GM19351 (cell line): ENCODE data around the gene TNNI3K.
A peak's percentile ranks its signal among the peaks of the same experiment; 100 is the strongest.

ENCODE experiments used
- ATAC-seq: cut with Tn5 transposase; IDR thresholded peaks from one replicate; pipeline ENCODE4 v1.9.1; 2021; ENCODE audit warnings: mild to moderate bottlenecking, moderate library complexity; ENCODE audit not compliant: unreplicated experiment

TNNI3K gene

DNA sequence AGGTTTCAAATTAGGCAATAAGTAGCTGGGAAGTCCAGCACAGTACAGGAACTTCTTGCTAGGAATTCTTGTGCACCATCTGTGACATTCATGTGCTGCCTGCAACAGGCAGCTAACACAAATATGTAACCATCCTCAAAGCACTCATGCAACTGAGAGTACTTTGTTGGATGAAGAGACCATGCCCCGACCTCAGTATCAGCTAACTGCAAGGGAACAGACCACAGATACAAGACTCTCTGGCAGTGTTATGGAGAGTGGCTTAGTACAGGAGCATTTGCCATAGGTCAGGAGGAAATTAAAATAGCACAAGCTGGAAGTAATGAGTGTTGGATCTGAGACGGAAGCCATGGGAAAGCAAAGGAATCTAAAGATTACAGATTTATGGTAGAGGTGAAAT lies 153.7 kb downstream of the TNNI3K start:
- ATAC-seq: no peak

DNA sequence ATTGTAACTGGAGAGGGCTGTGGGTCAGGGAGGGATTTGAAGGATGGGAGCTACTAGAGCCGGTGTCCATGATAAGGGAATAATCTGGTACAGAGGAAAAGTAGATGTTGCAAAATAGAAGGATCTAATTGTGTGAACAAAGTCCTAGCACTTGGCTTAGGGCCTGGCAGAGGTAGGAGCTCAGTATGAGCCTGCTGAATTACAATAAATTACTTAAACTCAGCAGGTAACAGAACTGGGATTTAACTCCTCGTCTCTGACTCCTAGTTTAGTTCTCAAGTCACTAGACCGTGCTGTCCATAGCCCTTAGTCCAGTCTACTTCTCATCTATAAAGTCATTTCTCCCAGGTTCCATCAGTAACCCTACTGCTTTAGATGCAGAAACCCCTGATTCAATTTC lies 157.0 kb downstream of the TNNI3K start:
- no peak for ATAC-seq

DNA sequence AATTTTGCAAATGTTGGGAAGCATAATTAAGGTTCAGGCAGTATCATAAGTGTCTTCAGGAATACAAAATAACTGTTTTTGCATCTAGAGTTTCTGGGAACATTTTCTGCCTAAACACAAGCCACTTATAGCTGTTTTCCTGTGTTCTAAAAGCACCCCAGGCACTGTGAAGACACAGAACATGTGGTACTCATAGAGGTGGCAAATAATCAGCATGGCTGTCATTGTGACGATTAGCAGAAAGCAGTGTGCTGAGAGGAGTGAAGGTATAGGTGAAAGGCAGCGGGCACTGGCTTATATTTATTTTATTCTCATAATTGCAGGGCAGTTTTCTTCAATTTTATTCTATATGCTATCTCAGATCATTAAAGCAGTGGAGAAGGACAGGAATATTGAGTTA lies 157.7 kb downstream of the TNNI3K start:
- ATAC-seq: no peak

DNA sequence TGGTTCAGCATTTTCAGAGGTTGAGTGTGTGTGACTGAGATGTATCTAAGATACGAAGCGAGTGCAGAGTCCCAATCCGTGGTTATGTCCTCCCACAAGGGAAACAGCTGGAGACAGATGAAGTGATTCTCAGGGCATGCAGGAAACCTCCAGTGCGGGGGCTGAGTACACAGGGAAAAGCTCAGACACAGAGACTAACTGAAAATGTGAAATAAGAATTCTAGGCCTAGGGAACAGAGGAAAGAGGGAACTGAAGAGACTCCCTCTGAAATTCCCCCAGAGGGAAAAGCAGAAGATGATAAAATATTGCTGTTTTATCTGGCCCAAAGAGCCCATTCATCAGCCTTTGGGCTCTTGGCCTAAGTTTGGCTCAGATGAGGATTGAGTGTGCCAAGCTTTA lies 160.4 kb downstream of the TNNI3K start:
- ATAC-seq: no peak

DNA sequence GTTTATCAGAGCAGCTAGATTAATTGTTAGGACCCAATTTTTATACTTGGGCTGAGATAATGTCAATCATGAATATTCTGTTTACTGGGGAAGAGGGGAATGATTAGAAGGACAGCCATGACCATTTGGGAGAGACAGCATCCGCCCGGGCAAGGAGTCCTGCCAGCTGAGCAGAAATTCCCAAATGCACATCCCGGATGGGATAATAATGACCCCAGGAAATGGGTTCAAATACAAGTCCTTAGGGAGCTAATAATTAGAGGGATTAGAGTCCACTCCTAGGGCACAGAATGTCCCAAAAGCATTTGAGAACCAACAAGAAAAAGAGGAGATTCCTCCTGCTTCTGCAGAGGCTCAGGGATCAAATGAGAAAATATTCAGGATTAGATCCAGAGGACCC lies 161.3 kb downstream of the TNNI3K start:
- no peak for ATAC-seq

DNA sequence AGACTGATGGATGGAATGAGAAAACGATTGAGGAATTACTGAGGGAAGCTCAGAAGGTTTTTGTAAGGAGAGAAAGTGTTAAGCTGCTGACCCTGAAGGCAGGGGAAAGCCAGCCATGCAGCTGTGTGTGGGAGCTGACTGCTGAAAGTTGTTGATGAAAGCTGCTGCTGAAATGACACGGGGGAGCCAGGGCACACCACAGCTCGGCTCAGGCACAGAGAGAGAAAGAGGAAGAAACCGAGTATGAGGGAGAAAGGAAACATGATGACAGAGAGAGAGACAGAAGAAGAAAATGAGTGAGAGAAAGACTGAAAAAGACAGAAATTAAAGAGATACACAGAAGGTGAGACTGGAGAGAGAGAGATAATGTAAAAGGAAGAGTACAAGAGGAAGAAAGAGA lies 161.7 kb downstream of the TNNI3K start:
- peak; percentile 71 for ATAC-seq

DNA sequence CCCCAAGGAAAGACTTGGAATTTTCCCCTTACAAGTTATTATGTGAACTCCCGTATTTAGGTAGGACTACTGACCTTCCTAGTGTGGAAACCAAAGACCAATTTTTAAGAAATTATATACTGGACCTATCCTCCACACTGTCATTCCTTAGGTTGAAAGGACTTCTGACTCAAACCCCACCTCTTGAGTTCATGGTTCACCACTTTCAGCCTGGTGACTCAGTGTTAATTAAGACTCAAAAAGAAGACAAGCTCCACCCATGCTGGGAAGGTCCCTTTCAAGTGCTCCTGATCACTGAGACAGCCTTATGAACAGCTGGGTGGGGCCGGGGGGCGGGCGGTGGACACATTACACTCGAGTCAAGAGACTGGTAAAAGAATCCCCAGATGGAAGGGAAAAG lies 164.1 kb downstream of the TNNI3K start:
- ATAC-seq: peak; percentile 65

DNA sequence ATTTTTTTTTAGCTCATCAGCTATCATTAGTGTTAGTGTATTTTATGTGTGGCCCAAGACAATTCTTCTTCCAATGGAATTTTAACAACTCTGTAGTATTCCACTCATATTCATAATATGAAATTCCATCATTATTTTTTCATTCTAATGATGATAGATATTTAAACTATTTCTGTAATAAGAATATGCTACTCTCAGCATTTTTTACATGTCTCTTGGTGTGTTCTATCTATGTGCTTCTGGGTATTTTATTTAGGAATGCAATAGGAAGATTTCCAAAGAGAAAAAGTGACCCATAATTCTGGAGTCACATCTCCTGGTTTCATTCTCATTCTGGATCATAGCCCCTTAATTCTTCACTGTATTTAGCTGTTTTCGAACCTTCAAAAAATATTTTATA lies 167.7 kb downstream of the TNNI3K start:
- no peak for ATAC-seq

DNA sequence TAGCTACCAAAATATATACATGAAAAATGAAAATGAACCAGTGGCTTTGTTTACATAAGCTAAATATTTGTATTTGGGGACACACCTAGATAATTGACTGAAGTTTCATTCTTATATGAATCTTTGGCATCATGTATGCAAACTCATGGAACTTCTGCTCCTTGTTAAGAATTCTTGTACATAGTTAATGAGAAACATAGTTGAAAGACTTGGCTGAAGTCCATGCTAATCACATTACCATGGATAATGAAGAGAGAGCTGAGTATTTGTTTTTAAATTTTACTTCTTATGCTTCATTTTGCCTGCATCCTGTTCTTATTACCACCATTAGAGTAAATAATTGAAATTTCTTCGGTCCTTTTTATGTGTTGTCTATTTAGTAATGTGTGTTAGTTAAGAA lies 168.4 kb downstream of the TNNI3K start:
- ATAC-seq: no peak

DNA sequence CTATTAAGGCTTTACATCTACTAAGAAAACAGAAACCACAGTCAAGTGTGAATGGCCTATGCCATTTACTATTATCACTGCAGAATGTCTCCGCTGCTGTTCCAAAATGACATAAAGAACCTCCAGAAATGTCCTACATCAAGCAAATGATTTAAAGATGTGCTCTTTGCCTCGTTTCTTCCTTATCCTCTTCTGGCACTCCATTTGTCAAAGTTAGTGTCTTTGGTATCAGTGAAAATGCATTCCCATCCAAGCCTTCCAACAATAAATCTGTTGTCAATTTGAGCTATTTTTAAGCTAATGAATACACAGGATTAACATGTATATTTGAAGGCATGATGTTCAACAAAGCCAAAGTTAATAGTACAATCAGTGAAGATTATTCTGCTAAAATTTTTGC lies 171.6 kb downstream of the TNNI3K start:
- ATAC-seq: no peak

DNA sequence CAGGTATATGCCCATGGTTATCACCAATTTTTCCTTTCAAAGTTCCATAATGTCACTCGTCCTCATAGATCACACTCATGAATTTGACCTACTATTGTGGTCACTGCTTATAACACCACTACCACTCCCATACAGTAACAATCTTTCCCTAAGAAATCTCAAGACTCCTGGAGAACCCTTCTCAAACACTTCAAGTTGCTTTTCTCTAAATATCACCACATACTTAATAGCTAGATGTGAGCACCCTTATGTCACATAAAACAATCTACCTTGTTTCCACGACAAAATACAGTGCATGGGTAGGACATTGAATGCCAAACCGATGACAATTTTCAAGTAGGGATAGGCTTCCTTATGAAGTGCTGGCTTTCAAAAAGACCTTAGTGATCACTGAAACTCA lies 172.7 kb downstream of the TNNI3K start:
- ATAC-seq: no peak

DNA sequence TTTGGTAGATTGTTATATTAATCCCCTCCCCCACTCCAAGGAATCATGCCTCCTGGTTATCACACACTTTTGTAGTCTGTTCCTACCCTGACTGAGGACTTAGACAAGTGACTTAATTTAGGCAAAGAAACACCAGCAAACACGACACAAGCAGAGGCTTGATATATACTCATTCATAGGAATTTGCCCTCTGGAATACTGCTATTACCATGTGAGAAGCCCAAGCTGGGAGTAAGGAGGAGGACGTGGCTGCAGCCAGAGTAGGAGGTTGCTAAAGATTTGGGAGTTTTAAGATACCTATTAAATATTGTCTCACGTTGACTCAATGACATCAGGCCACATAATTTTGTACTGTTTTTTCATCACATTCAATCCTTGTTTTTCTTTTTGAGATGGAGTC lies 177.1 kb downstream of the TNNI3K start:
- ATAC-seq: no peak

DNA sequence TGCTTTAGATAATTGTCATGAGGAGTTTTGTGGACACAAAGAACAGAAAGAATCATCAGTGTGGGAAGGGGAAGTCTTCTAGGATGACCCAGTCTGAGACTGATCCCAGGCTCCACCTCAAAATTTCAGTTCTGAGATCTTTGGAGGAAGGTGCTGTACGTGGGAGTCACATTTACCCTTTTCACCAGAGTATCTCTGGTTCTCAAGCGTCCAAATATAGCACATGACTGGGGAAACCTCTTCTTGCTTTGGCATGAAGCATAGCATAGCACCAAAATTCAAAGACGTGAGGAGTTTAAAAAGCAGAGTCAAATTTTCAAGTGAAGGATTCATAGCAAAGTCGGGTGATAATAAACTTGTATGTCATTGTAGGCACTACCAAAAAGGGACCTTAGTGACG lies 180.7 kb downstream of the TNNI3K start:
- no peak for ATAC-seq

DNA sequence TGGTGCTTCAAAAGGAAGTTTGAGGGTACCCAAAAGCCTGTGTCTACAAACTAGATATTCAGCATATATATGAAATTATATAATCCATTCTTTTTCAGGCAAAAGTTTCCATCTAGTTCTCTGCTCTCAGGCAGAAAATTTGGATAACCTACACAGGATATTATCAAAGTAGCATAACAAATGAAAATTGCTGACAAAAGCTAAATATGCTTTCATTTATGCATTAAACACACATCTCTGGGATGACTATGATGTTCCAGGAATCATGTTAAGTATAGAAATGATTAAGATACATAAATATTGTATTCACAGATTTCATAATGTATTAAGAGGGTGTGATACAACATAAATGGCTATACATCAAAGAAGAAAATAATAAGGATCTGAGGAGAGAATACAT lies 184.4 kb downstream of the TNNI3K start:
- no peak for ATAC-seq

DNA sequence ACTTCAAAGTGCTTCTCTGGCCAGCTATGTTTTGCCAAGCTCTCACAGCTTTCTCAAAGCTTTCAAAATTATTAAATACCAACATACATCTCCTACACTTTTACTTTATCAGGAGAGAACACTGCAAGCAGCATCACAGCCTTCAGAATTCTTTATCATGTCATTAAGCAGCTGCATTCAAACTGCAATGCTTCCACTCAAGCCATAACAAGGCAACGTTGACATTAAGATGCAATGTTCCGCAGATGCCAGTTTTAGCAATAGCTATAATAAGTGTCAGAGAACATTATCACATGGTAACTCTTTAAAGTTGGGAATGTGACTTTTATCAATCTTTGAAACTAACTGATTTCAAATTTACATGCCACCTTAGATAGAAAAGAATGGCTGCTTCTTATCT lies 185.3 kb downstream of the TNNI3K start:
- no peak for ATAC-seq

DNA sequence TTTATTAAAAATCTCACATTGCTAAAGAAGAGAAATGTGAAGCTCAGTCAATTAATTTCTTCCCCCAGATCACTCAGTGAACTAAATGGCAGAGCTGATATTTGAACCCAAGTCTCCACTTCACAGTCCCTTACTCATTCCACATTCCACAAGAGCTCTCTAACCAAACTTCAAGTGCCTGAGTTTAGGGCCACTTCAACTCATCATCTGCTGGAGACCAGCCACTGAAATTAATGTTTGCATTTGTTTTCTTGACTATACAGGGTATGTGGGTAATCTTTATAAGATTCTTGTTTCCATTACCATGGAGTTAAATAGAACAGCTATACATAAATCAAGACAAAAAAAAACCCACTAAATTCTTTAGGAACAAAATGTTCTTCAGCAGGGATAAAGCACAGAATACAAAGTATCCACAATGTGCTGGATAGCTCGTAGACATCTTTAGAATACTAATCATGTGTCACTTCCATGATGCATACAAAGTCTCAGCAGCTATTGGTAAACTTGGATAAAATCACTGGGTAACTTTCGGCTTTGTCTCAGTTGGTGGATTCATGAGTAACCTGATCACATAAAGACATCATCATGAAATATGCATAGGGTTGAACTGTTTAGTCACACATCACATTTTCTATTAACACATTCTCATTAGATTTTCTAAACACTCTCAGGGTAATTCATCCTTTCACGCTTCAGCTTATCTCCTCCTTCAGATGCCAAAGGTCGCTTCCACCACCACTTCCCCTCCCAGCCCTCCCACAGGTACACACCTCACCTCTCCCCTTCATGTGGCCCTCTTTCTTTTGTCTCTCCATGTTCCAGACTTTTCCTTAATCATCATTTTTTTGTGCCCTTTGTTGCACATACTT lies 187.5 kb downstream of the TNNI3K start:
- no peak for ATAC-seq

DNA sequence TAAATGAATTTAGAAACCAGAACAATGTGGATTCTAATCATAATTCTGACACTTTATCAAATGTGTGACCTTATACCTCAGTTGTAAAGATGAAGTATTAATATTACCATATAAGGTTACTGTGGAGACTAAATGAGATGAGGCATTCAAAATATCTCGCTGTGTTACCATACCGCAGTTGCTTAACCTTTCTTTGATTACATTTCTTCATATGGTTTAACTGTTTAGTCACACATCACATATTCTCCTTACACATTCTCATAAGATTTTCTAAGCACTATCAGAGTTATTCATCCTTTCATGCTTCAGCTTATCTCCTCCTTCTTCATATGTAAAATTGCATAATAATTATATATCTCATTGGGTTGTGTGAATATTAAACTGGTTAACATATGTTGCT lies 188.3 kb downstream of the TNNI3K start:
- no peak for ATAC-seq

DNA sequence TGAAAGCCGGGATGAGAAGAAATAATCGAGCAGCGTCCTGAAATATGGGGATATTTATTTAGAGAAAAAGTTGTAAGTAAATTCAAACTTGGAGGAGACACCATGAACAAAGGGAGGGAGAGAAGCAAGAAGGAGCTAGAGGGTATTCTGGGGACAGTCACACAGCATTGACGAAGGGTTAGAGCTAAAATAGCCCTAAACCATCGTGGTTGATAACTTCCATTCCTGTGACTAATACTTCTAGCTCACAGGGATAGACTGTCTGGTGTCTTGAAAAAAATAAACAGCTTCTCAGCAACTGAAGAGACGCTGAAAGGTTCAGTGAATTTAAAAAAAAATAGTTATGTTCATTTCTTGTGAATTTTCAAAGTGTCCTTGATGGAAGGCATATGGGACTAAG lies 190.5 kb downstream of the TNNI3K start:
- ATAC-seq: no peak

DNA sequence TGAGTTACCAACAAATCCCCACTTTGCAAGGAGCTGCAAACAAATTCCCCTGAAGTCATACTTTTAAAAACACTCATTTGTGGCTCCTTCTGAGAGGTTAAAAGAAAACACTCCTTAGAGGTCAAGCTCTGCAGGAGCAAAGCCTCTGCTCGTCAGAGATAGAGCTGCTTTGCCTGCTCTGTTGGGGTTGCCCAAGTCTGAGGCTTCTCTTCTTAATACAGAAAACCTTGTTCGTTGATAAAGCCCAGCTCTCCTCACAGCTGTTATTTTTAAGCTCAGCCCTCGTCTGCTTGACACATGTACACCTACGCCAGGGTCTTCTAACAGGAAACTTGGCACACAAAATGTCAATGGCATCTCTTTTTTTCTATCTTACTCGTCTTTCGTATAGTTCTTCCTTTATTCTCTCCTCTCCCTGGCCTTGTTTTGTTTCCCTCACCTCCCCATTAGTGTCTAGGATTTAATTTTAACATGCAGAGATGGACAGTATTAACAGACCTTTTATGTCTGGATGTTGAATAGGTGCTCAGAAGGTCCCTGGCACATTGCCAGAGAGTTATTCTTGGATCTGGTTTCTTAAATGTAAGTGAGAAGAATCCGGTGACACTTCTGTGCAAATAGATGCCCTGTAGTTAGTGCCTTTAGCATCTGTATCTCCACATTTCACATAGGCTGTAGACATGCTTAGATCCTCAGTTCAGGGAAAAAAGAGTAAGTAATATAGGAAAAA lies 191.2 kb downstream of the TNNI3K start:
- ATAC-seq: no peak

DNA sequence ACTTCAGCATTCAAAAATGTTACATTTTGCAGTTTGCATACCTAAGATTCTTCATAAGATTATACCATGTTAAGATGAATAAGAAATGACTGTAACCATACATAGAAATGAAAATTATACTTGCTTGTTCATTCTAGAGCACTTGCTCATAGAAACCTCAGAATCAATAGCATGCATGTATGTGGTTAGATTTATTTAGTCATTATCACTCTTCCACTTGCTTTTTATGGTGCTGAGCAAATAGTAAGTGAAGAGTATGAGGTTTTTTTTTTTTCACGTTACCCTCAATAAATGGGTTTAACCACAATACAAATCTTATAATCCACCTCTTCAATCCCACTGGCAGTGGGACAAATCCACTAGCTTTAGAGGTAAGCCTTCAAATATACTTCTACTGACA lies 192.5 kb downstream of the TNNI3K start:
- no peak for ATAC-seq

DNA sequence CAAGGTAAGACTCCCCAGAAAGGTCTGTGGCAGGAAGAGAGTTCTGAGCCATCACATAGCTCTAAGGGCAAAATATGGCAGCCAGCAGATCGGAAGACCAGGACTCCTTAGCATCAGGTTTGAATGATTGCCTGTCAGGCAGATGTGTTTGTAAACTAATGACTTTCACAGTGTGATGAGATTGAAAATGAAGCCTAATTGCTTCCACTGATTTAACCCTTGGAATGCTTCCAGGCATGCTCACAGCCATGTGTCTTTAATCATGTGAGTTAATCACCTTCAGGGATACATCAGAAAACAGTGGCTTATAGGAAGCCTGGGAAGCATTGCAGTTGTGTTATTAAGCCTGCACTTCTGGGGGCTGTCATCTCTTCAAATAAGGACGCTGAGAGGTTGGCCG lies 194.4 kb downstream of the TNNI3K start:
- ATAC-seq: no peak

DNA sequence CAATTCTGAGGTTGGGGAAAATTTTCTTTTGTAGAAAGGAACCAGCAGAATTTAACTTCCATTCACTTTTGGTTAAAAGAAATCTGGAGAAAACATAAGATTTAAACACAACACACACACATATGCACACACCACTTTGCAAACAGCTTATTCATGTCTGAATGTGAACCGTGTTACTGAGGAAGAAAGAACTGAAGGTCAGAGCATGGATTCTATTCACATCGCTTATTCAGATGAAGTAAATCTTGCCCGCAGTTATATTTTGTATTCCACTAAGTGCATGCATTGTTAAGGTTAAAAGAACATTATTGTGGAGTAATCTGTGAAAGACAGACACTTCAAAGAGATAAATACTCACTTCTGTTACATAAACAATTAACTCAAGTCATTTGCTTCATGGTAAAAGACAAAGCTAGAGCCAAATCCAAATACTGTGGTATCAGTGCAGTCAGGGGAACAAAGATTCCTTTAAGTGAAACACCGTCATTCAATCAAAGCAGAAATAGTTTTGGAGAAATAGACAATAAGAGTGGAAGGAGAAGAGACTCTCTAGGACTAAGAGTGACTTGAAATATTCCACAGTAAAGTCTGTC lies 195.3 kb downstream of the TNNI3K start:
- no peak for ATAC-seq
